ENCODE measurements around the gene PRR20G. TPM values are rescaled to one million over a fixed set of nuclear protein-coding genes. Genes with fewer than 3 reads are reported as not detected.
"Not testable (repeated sequence)": the region's sequence is repeated elsewhere in the genome, so short reads cannot be mapped to it uniquely, and the experiment has no call there.

PRR20G gene
- total RNA-seq, 1 donor from 2014 or later: not detected

GRCh38 chr3:127299276-127299675 is 11.4 kb upstream of the PRR20G start:
- DNase-seq (ENCODE audit: low read depth) (no peak), FAIRE-seq (no peak)
- Histone ChIP-seq H4K20me1 (ENCODE audit: insufficient read depth, low read length) (no peaks in the 10 kb centered on the region), H3K79me2 (ENCODE audit: insufficient read depth, low read length) (no peaks in the 10 kb centered on the region), H3K9ac (ENCODE audit: low read length) (no peak overlapping the region), H3K4me1 (ENCODE audit: insufficient read depth, low read length) (no peaks in the 10 kb centered on the region), H3K27me3 (ENCODE audit: insufficient read depth, low read length) (no peaks in the 10 kb centered on the region), H2AFZ (ENCODE audit: low read depth, low read length) (no peak overlapping the region), H3K36me3 (ENCODE audit: insufficient read depth, low read length) (no peaks in the 10 kb centered on the region), H3K9me3 (ENCODE audit: insufficient read depth, low read depth, low read length) (no peaks in the 10 kb centered on the region), H3K27ac (ENCODE audit: low read depth, low read length) (no peak overlapping the region), H3K4me2 (ENCODE audit: low read length) (no peak overlapping the region), H3K4me3 (ENCODE audit: insufficient read depth, low read depth, low read length) (no peak overlapping the region)
- no peak overlapping the region for H3K27ac Mint-ChIP-seq (ENCODE audit: unreplicated experiment)
- no peak overlapping the region for H3K4me3 Mint-ChIP-seq (ENCODE audit: unreplicated experiment)
- no peaks in the 10 kb centered on the region for H3K4me1 Mint-ChIP-seq (ENCODE audit: low read depth, unreplicated experiment)
- H3K9me3 Mint-ChIP-seq (ENCODE audit: unreplicated experiment): no peaks in the 10 kb centered on the region
- no peak for TF ChIP-seq EZH2 (IDR thresholded peaks at IDR 0.05; ENCODE audit: insufficient read depth, low read length)
- TF ChIP-seq, protein P1, sequence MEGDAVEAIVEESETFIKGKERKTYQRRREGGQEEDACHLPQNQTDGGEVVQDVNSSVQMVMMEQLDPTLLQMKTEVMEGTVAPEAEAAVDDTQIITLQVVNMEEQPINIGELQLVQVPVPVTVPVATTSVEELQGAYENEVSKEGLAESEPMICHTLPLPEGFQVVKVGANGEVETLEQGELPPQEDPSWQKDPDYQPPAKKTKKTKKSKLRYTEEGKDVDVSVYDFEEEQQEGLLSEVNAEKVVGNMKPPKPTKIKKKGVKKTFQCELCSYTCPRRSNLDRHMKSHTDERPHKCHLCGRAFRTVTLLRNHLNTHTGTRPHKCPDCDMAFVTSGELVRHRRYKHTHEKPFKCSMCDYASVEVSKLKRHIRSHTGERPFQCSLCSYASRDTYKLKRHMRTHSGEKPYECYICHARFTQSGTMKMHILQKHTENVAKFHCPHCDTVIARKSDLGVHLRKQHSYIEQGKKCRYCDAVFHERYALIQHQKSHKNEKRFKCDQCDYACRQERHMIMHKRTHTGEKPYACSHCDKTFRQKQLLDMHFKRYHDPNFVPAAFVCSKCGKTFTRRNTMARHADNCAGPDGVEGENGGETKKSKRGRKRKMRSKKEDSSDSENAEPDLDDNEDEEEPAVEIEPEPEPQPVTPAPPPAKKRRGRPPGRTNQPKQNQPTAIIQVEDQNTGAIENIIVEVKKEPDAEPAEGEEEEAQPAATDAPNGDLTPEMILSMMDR (IDR thresholded peaks at IDR 0.05; ENCODE audit: insufficient read depth, low read depth, low read length): no peak
- no peaks in the 10 kb centered on the region for H3K36me3 Mint-ChIP-seq (ENCODE audit: low read depth, unreplicated experiment)
- H3K27me3 Mint-ChIP-seq (ENCODE audit: low read depth, unreplicated experiment): peaks cover 39% of the 10 kb centered on the region

- Histone ChIP-seq H3K79me2 (ENCODE audit: insufficient read depth, low read length) (no peaks in the 10 kb centered on the region), H3K9me3 (ENCODE audit: insufficient read depth, low read depth, low read length) (no peaks in the 10 kb centered on the region), H3K36me3 (ENCODE audit: insufficient read depth, low read length) (no peaks in the 10 kb centered on the region), H3K27ac (ENCODE audit: low read depth, low read length) (no peak overlapping the region), H3K27me3 (ENCODE audit: insufficient read depth, low read length) (no peaks in the 10 kb centered on the region), H3K9ac (ENCODE audit: low read length) (no peak overlapping the region), H4K20me1 (ENCODE audit: insufficient read depth, low read length) (no peaks in the 10 kb centered on the region), H3K4me2 (ENCODE audit: low read length) (no peak overlapping the region), H3K4me1 (ENCODE audit: insufficient read depth, low read length) (no peaks in the 10 kb centered on the region), H3K4me3 (ENCODE audit: insufficient read depth, low read depth, low read length) (no peak overlapping the region), H2AFZ (ENCODE audit: low read depth, low read length) (no peak overlapping the region)
- H3K27me3 Mint-ChIP-seq (ENCODE audit: low read depth, unreplicated experiment): peaks cover 40% of the 10 kb centered on the region
- H3K36me3 Mint-ChIP-seq (ENCODE audit: low read depth, unreplicated experiment): no peaks in the 10 kb centered on the region
- H3K27ac Mint-ChIP-seq (ENCODE audit: unreplicated experiment): no peak overlapping the region
- TF ChIP-seq, protein P1 (IDR thresholded peaks at IDR 0.05; ENCODE audit: insufficient read depth, low read depth, low read length): no peak
- no peak for TF ChIP-seq EZH2 (IDR thresholded peaks at IDR 0.05; ENCODE audit: insufficient read depth, low read length)
- peaks cover 3% of the 10 kb centered on the region for H3K9me3 Mint-ChIP-seq (ENCODE audit: unreplicated experiment)
- FAIRE-seq: no peak
- no peak overlapping the region for H3K4me3 Mint-ChIP-seq (ENCODE audit: unreplicated experiment)
- no peak for DNase-seq (ENCODE audit: low read depth)
- H3K4me1 Mint-ChIP-seq (ENCODE audit: low read depth, unreplicated experiment): no peaks in the 10 kb centered on the region
These were observed 9.1 kb upstream of the PRR20G start for GRCh38 chr3:127296959-127297358.

- H2AFZ ChIP-seq (ENCODE audit: low read depth, low read length): no peak overlapping the region
- Mint-ChIP-seq H3K9me3 (ENCODE audit: unreplicated experiment) (peaks cover 3% of the 10 kb centered on the region), H3K27ac (ENCODE audit: unreplicated experiment) (no peak overlapping the region), H3K27me3 (ENCODE audit: low read depth, unreplicated experiment) (peaks cover 36% of the 10 kb centered on the region), H3K36me3 (ENCODE audit: low read depth, unreplicated experiment) (no peaks in the 10 kb centered on the region), H3K4me3 (ENCODE audit: unreplicated experiment) (no peak overlapping the region), H3K4me1 (ENCODE audit: low read depth, unreplicated experiment) (no peaks in the 10 kb centered on the region)
- no peaks in the 10 kb centered on the region for H4K20me1 ChIP-seq (ENCODE audit: insufficient read depth, low read length)
- no peaks in the 10 kb centered on the region for H3K36me3 ChIP-seq (ENCODE audit: insufficient read depth, low read length)
- H3K4me3 ChIP-seq (ENCODE audit: insufficient read depth, low read depth, low read length): no peak overlapping the region
- no peaks in the 10 kb centered on the region for H3K9me3 ChIP-seq (ENCODE audit: insufficient read depth, low read depth, low read length)
- no peak overlapping the region for H3K4me2 ChIP-seq (ENCODE audit: low read length)
- TF ChIP-seq, protein P1 (IDR thresholded peaks at IDR 0.05; ENCODE audit: insufficient read depth, low read depth, low read length): no peak
- no peak for TF ChIP-seq EZH2 (IDR thresholded peaks at IDR 0.05; ENCODE audit: insufficient read depth, low read length)
- FAIRE-seq (no peak), DNase-seq (ENCODE audit: low read depth) (no peak)
- no peak overlapping the region for H3K9ac ChIP-seq (ENCODE audit: low read length)
- no peaks in the 10 kb centered on the region for H3K79me2 ChIP-seq (ENCODE audit: insufficient read depth, low read length)
- no peaks in the 10 kb centered on the region for H3K27me3 ChIP-seq (ENCODE audit: insufficient read depth, low read length)
- H3K4me1 ChIP-seq (ENCODE audit: insufficient read depth, low read length): no peaks in the 10 kb centered on the region
- H3K27ac ChIP-seq (ENCODE audit: low read depth, low read length): no peak overlapping the region
These were observed 8.3 kb upstream of the PRR20G start for GRCh38 chr3:127296166-127296565.

DNA sequence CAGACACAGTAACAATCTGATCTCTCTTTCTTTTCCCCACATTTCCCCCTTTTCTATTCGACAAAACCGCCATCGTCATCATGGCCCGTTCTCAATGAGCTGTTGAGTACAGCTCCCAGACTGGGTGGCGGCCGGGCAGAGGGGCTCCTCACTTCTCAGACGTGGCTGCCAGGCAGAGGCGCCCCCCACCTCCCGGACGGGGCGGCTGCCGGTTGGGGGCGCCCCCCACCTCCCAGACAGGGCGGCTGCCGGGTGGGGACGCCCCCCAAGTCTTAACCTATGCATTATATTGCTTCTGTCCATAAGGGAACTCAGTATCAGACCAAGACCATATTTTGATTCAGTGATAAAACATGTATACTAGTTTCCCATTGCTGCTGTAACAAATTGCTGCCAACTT is 5.8 kb upstream of the PRR20G start:
- not testable (repeated sequence) for H3K79me2 ChIP-seq (ENCODE audit: insufficient read depth, low read length); DNase-seq (ENCODE audit: low read depth); H3K9ac ChIP-seq (ENCODE audit: low read length); H3K27ac Mint-ChIP-seq (ENCODE audit: unreplicated experiment); H3K9me3 ChIP-seq (ENCODE audit: insufficient read depth, low read depth, low read length); H3K36me3 Mint-ChIP-seq (ENCODE audit: low read depth, unreplicated experiment); H3K27me3 ChIP-seq (ENCODE audit: insufficient read depth, low read length); H3K9me3 Mint-ChIP-seq (ENCODE audit: unreplicated experiment); H3K4me1 Mint-ChIP-seq (ENCODE audit: low read depth, unreplicated experiment); H3K4me2 ChIP-seq (ENCODE audit: low read length); FAIRE-seq; H3K27ac ChIP-seq (ENCODE audit: low read depth, low read length); H4K20me1 ChIP-seq (ENCODE audit: insufficient read depth, low read length); H3K4me3 ChIP-seq (ENCODE audit: insufficient read depth, low read depth, low read length); H2AFZ ChIP-seq (ENCODE audit: low read depth, low read length); H3K4me1 ChIP-seq (ENCODE audit: insufficient read depth, low read length); H3K36me3 ChIP-seq (ENCODE audit: insufficient read depth, low read length); H3K4me3 Mint-ChIP-seq (ENCODE audit: unreplicated experiment)
- H3K27me3 Mint-ChIP-seq (ENCODE audit: low read depth, unreplicated experiment): peaks cover 21% of the 10 kb centered on the region

Measured in astrocyte (in vitro differentiated cells and primary cell).